ENCODE measurements around the gene NSMCE1. TPM values are rescaled to one million over a fixed set of nuclear protein-coding genes. Genes with fewer than 3 reads are reported as not detected.

Gene NSMCE1
- total and polyA plus RNA-seq, 4 donors = 16.5 to 39.0 (median 21.7) TPM

- Histone ChIP-seq H3K36me3 (ENCODE audit: control insufficient read depth in 4 of 4, insufficient read depth in 3 of 4, low read depth in 1 of 4, low read length in 3 of 4) (no peaks in the 10 kb centered on the region), H3K27me3 (ENCODE audit: control insufficient read depth in 4 of 4, insufficient read depth in 4 of 4, low read length in 3 of 4) (no peaks in the 10 kb centered on the region)
- no peak for TF ChIP-seq RAD21 (IDR thresholded peaks at IDR 0.05)
- no peak for TF ChIP-seq EGR1 (IDR thresholded peaks at IDR 0.05; ENCODE audit: low read depth in 2 of 2)
- no peak for TF ChIP-seq HNF4A (conservative IDR thresholded peaks at IDR 0.05)
- no peak for TF ChIP-seq GABPA (IDR thresholded peaks at IDR 0.05 in 1 of 2, conservative IDR thresholded peaks at IDR 0.05 in 1 of 2)
- TF ChIP-seq RXRA (IDR thresholded peaks at IDR 0.05) = no peak
- TF ChIP-seq TAF1 (conservative IDR thresholded peaks at IDR 0.05) = no peak
- TF ChIP-seq FOXA2 (IDR thresholded peaks at IDR 0.05) = no peak
- TF ChIP-seq REST (IDR thresholded peaks at IDR 0.05) = no peak
- TF ChIP-seq CTCF (IDR thresholded peaks at IDR 0.05; ENCODE audit: low read depth, low read length, missing input control) = no peak
- TF ChIP-seq HNF4G (IDR thresholded peaks at IDR 0.05) = no peak
- no peak for TF ChIP-seq ZBTB33 (IDR thresholded peaks at IDR 0.05)
- TF ChIP-seq MAX (IDR thresholded peaks at IDR 0.05) = no peak
- TF ChIP-seq NR2F2 (IDR thresholded peaks at IDR 0.05) = no peak
These were observed 71.6 kb downstream of the NSMCE1 start for GRCh38 chr16:27197004-27197403.

GRCh38 chr16:27195941-27196595, 72.5 kb downstream of the NSMCE1 start:
- 85% methylated on average over 9 of the region's 9 CpGs for WGBS
- TF ChIP-seq YY1 (IDR thresholded peaks at IDR 0.05) (no peak), RAD21 (IDR thresholded peaks at IDR 0.05) (no peak), REST (IDR thresholded peaks at IDR 0.05) (no peak), HNF4A (conservative IDR thresholded peaks at IDR 0.05) (no peak), NR2F2 (IDR thresholded peaks at IDR 0.05) (no peak), EGR1 (IDR thresholded peaks at IDR 0.05; ENCODE audit: low read depth in 2 of 2) (no peak), ATF3 (IDR thresholded peaks at IDR 0.05) (no peak), GABPA (IDR thresholded peaks at IDR 0.05 in 1 of 2, conservative IDR thresholded peaks at IDR 0.05 in 1 of 2) (no peak), RXRA (IDR thresholded peaks at IDR 0.05) (no peak), TAF1 (conservative IDR thresholded peaks at IDR 0.05) (no peak), HNF4G (IDR thresholded peaks at IDR 0.05) (no peak), FOXA1 (IDR thresholded peaks at IDR 0.05) (no peak)
- no peaks in the 10 kb centered on the region for H3K4me1 ChIP-seq (ENCODE audit: control insufficient read depth in 4 of 4, insufficient read depth in 4 of 4, low read length in 3 of 4)
- no peaks in the 10 kb centered on the region for H3K27me3 ChIP-seq (ENCODE audit: control insufficient read depth in 4 of 4, insufficient read depth in 4 of 4, low read length in 3 of 4)
- no peak overlapping the region for H3K9ac ChIP-seq (ENCODE audit: low read depth in 1 of 2, low read length in 2 of 2)
- H3K4me3 ChIP-seq (ENCODE audit: low read depth in 1 of 3, low read length in 3 of 3) = no peak overlapping the region
- DNase-seq (ENCODE audit: low spot score) = no peak
- H3K36me3 ChIP-seq (ENCODE audit: control insufficient read depth in 4 of 4, insufficient read depth in 3 of 4, low read depth in 1 of 4, low read length in 3 of 4) = no peaks in the 10 kb centered on the region
- H3K27ac ChIP-seq (ENCODE audit: low read depth in 1 of 2, low read length in 2 of 2) = no peak overlapping the region
- H3K9me3 ChIP-seq (ENCODE audit: control insufficient read depth in 4 of 4, low read length in 3 of 4) = no peaks in the 10 kb centered on the region

More at GRCh38 chr16:27197004-27197403, 71.6 kb downstream of the NSMCE1 start:
- WGBS = 79% methylated on average over 4 of the region's 4 CpGs
- no peaks in the 10 kb centered on the region for H3K9me3 ChIP-seq (ENCODE audit: control insufficient read depth in 4 of 4, low read length in 3 of 4)
- no peak for DNase-seq (ENCODE audit: low spot score)
- H3K4me3 ChIP-seq (ENCODE audit: low read depth in 1 of 3, low read length in 3 of 3) = no peak overlapping the region
- no peaks in the 10 kb centered on the region for H3K4me1 ChIP-seq (ENCODE audit: control insufficient read depth in 4 of 4, insufficient read depth in 4 of 4, low read length in 3 of 4)
- no peak overlapping the region for H3K27ac ChIP-seq (ENCODE audit: low read depth in 1 of 2, low read length in 2 of 2)
- H3K9ac ChIP-seq (ENCODE audit: low read depth in 1 of 2, low read length in 2 of 2) = no peak overlapping the region
